ENCODE measurements around the gene TTN.

DNA sequence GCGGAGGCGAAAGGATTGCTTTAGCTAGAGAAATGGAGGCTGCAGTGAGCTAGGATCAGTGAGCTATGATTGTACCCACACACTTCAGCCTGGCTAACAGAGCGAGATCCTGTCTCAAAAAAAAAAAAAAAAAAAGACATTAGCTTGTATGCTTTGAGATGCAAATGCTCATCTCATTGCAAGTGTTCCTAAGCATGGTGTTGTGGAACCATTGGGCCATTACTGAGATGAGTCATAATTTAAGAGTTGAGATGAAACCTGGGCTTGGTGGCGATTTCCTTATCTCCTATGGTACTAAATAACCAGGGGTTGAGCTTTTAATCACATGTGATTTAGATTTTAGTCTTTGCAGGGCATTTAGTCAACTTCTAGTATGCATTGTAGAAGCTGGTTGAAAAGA is 324.8 kb downstream of the TTN start:
- TF ChIP-seq, protein P1, sequence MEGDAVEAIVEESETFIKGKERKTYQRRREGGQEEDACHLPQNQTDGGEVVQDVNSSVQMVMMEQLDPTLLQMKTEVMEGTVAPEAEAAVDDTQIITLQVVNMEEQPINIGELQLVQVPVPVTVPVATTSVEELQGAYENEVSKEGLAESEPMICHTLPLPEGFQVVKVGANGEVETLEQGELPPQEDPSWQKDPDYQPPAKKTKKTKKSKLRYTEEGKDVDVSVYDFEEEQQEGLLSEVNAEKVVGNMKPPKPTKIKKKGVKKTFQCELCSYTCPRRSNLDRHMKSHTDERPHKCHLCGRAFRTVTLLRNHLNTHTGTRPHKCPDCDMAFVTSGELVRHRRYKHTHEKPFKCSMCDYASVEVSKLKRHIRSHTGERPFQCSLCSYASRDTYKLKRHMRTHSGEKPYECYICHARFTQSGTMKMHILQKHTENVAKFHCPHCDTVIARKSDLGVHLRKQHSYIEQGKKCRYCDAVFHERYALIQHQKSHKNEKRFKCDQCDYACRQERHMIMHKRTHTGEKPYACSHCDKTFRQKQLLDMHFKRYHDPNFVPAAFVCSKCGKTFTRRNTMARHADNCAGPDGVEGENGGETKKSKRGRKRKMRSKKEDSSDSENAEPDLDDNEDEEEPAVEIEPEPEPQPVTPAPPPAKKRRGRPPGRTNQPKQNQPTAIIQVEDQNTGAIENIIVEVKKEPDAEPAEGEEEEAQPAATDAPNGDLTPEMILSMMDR (conservative IDR thresholded peaks at IDR 0.05 in 1 of 2, IDR thresholded peaks at IDR 0.05 in 1 of 2; ENCODE audit: extremely low read depth in 1 of 2, insufficient read depth in 1 of 2, low read depth in 1 of 2, low read length in 2 of 2), result no peak
- TF ChIP-seq EZH2 (IDR thresholded peaks at IDR 0.05; ENCODE audit: borderline replicate concordance, low read length), result no peak
